HepG2 (cell line): ENCODE measurements around the gene TF. TPM values are rescaled to one million over a fixed set of nuclear protein-coding genes. Genes with fewer than 3 reads are reported as not detected.

Experiments
- KDM1A ChIP-seq: IDR thresholded peaks from 2 replicates; pipeline ENCODE4 v1.6.1; 2016; ENCODE audit warnings: missing compliant biosample characterization
- MBD4 ChIP-seq: IDR thresholded peaks from 2 replicates; pipeline ENCODE4 v1.6.1; 2012; ENCODE audit warnings: low read length, inconsistent platforms, borderline replicate concordance
- MIER2 ChIP-seq: IDR thresholded peaks from 2 replicates; pipeline ENCODE4 v1.6.1; 2016; ENCODE audit warnings: missing biosample characterization, missing genetic modification reagents
- MLX ChIP-seq: IDR thresholded peaks from 2 replicates; pipeline ENCODE4 v1.6.1; 2016
- PLRG1 ChIP-seq: fragments of 450-650 bp; conservative IDR thresholded peaks from 2 replicates; pipeline ENCODE4 v1.6.1; 2016
- ZBED4 ChIP-seq: sonication (generic); formaldehyde crosslinking; IDR thresholded peaks from 2 replicates; pipeline ENCODE4 v1.4.0; 2020; ENCODE audit warnings: missing genetic modification reagents, borderline replicate concordance
- ZBTB4 ChIP-seq: sonication (generic); formaldehyde crosslinking; IDR thresholded peaks from 2 replicates; pipeline ENCODE4 v1.4.0; 2020; ENCODE audit warnings: missing genetic modification reagents, mild to moderate bottlenecking, borderline replicate concordance
- ZNF232 ChIP-seq: sonication (generic); formaldehyde crosslinking; IDR thresholded peaks from 2 replicates; pipeline ENCODE4 v1.4.0; 2020; ENCODE audit warnings: missing genetic modification reagents, borderline replicate concordance
- ZNF318 ChIP-seq: sonication (generic); formaldehyde crosslinking; IDR thresholded peaks from 2 replicates; pipeline ENCODE4 v1.4.0; 2020; ENCODE audit warnings: mild to moderate bottlenecking, missing genetic modification reagents
- ZNF639 ChIP-seq: conservative IDR thresholded peaks from 2 replicates; pipeline ENCODE4 v1.6.1; 2018; ENCODE audit warnings: missing genetic modification reagents
- polyA plus RNA-seq, 8 experiments: library from polyadenylated mRNA; depleted of rRNA in 3 of 8; stranded (reverse) in 7 of 8; unstranded in 1 of 8; fragments of >200 nt; fragmentation: Illumina TruSeq in 4 of 8; extraction: Trizol in 4 of 8; gene quantifications; 2 replicates each; pipeline versions ENCODE4 v1.2.1 to v1.2.3, GENCODE V29; 2011 to 2016; ENCODE audit warnings: low read depth in 4 of 8, missing spikeins in 1 of 8, mixed read lengths in 1 of 8; ENCODE audit not compliant: insufficient read depth in 1 of 8
- total RNA-seq, 5 experiments: library from RNA; depleted of rRNA; stranded (reverse); fragments of >200 nt; fragmentation: Illumina TruSeq; extraction: Trizol; gene quantifications; 2 replicates each; pipeline ENCODE4 v1.2.3, GENCODE V29; 2016; ENCODE audit warnings: low read depth in 1 of 5

Gene TF
- total and polyA plus RNA-seq, 2 of the 13 experiments (the other 11 are each of a cell fraction or from before 2014, with no cell fraction given), result 10,074 to 11,821 TPM

- TF ChIP-seq ZBED4 (CRISPR knock-in tag) (no peak), KDM1A (CRISPR knock-in tag) (no peak), ZNF318 (CRISPR knock-in tag) (0 out of 2 replicates have a peak, but pooled peaks have one; percentile 21), MLX (CRISPR knock-in tag) (peak; percentile 83; the same call in 1 of the 2 replicates), MIER2 (CRISPR knock-in tag) (no peak), ZBTB4 (no peak), ZNF639 (CRISPR knock-in tag) (no peak), MBD4 (no peak), ZNF232 (CRISPR knock-in tag) (peak; percentile 41; the same call in 1 of the 2 replicates), PLRG1 (no peak)
These were observed 13.0 kb upstream of the TF start (continued) for GRCh38 chr3:133733226-133733625.
